ENCODE measurements around the gene SAE1. TPM values are rescaled to one million over a fixed set of nuclear protein-coding genes. Genes with fewer than 3 reads are reported as not detected.

The SAE1 gene
- total RNA-seq, 1 experiment from 2014 or later = 314 TPM

GRCh38 chr19:47168065-47168464, 37.4 kb downstream of the SAE1 start:
- no peaks in the 10 kb centered on the region for H3K27me3 ChIP-seq (replicated peaks; ENCODE audit: insufficient read depth, low read depth, low read length, poor library complexity)
- CTCF ChIA-PET = no interaction called here
- TF ChIP-seq EZH2 (IDR thresholded peaks at IDR 0.05; ENCODE audit: borderline replicate concordance, low read depth, low read length, poor library complexity, severe bottlenecking) (no peak), CTCF (conservative IDR thresholded peaks at IDR 0.05; ENCODE audit: low read depth, low read length) (no peak)
- no peak overlapping the region for H3K27ac ChIP-seq (ENCODE audit: low read depth, low read length, poor library complexity, severe bottlenecking)
- BruUV-seq (replicated peaks) = no TSS peak
- H3K4me3 ChIP-seq (ENCODE audit: low read depth, low read length, poor library complexity, severe bottlenecking) = no peak overlapping the region
- POLR2A ChIA-PET (ENCODE audit: low non-redundant PET) = interaction anchor here (0.6 kb wide), 1 partner anchor 12 kb away, joined by 5 read pairs; no protein-coding TSS in a partner anchor
- intact Hi-C loops (cut with micrococcal nuclease; ENCODE audit: unreplicated experiment) = no loop called here
- H3K4me1 ChIP-seq (ENCODE audit: insufficient read depth, low read length, poor library complexity, severe bottlenecking) = no peaks in the 10 kb centered on the region
- DNase-seq (ENCODE audit: low spot score) = no peak
- H3K36me3 ChIP-seq (ENCODE audit: insufficient read depth, low read length, poor library complexity, severe bottlenecking) = peaks cover 55% of the 10 kb centered on the region
- no peaks in the 10 kb centered on the region for H3K9me3 ChIP-seq (ENCODE audit: low read depth, low read length, poor library complexity, severe bottlenecking)

- TF ChIP-seq CTCF (conservative IDR thresholded peaks at IDR 0.05; ENCODE audit: low read depth, low read length) = no peak
- no peak for TF ChIP-seq EZH2 (IDR thresholded peaks at IDR 0.05; ENCODE audit: borderline replicate concordance, low read depth, low read length, poor library complexity, severe bottlenecking)
- intact Hi-C loops (cut with micrococcal nuclease; ENCODE audit: unreplicated experiment) = no loop called here
- Histone ChIP-seq H3K36me3 (ENCODE audit: insufficient read depth, low read length, poor library complexity, severe bottlenecking) (peaks cover 48% of the 10 kb centered on the region), H3K27ac (ENCODE audit: low read depth, low read length, poor library complexity, severe bottlenecking) (no peak overlapping the region), H3K4me1 (ENCODE audit: insufficient read depth, low read length, poor library complexity, severe bottlenecking) (no peaks in the 10 kb centered on the region), H3K9me3 (ENCODE audit: low read depth, low read length, poor library complexity, severe bottlenecking) (no peaks in the 10 kb centered on the region), H3K4me3 (ENCODE audit: low read depth, low read length, poor library complexity, severe bottlenecking) (no peak overlapping the region), H3K27me3 (replicated peaks; ENCODE audit: insufficient read depth, low read depth, low read length, poor library complexity) (no peaks in the 10 kb centered on the region)
- no TSS peak for BruUV-seq (replicated peaks)
- no peak for DNase-seq (ENCODE audit: low spot score)
- ChIA-PET CTCF (no interaction called here), POLR2A (ENCODE audit: low non-redundant PET) (no interaction called here)
Observed at GRCh38 chr19:47172666-47173455, 42.2 kb downstream of the SAE1 start.

- ChIA-PET CTCF (no interaction called here), POLR2A (ENCODE audit: low non-redundant PET) (no interaction called here)
- no peak overlapping the region for H3K27ac ChIP-seq (ENCODE audit: low read depth, low read length, poor library complexity, severe bottlenecking)
- peaks cover 45% of the 10 kb centered on the region for H3K36me3 ChIP-seq (ENCODE audit: insufficient read depth, low read length, poor library complexity, severe bottlenecking)
- DNase-seq (ENCODE audit: low spot score) = no peak
- no peaks in the 10 kb centered on the region for H3K9me3 ChIP-seq (ENCODE audit: low read depth, low read length, poor library complexity, severe bottlenecking)
- no TSS peak for BruUV-seq (replicated peaks)
- intact Hi-C loops (cut with micrococcal nuclease; ENCODE audit: unreplicated experiment) = no loop called here
- no peak overlapping the region for H3K4me3 ChIP-seq (ENCODE audit: low read depth, low read length, poor library complexity, severe bottlenecking)
- H3K4me1 ChIP-seq (ENCODE audit: insufficient read depth, low read length, poor library complexity, severe bottlenecking) = no peaks in the 10 kb centered on the region
- TF ChIP-seq EZH2 (IDR thresholded peaks at IDR 0.05; ENCODE audit: borderline replicate concordance, low read depth, low read length, poor library complexity, severe bottlenecking) (no peak), CTCF (conservative IDR thresholded peaks at IDR 0.05; ENCODE audit: low read depth, low read length) (no peak)
- H3K27me3 ChIP-seq (replicated peaks; ENCODE audit: insufficient read depth, low read depth, low read length, poor library complexity) = no peaks in the 10 kb centered on the region
Observed at GRCh38 chr19:47176071-47176626, 45.5 kb downstream of the SAE1 start.
